CD8-positive, alpha-beta memory T cell (primary cell): ENCODE measurements around the gene NDUFS1. TPM values are rescaled to one million over a fixed set of nuclear protein-coding genes. Genes with fewer than 3 reads are reported as not detected.
A peak's percentile ranks its signal among the peaks of the same experiment; 100 is the strongest.

ENCODE experiments used
- CTCF ChIA-PET: fragments of 350-600 bp; sonication (Branson Sonifier 250); formaldehyde crosslinking; loops from one replicate; lab custom pipeline; 2021; ENCODE audit warnings: antibody characterized with exemption; lab: Charles Lee
- POLR2A ChIA-PET: fragments of 350-600 bp; sonication (Branson Sonifier 250); formaldehyde crosslinking; loops from one replicate; lab custom pipeline; 2021; ENCODE audit warnings: antibody characterized with exemption; lab: Charles Lee
- DNase-seq, 5 donors: peaks; one replicate each; pipeline versions ENCODE4 v3.0.0 to v3.0.0-alpha.2; 2020 to 2022; ENCODE audit warnings: mixed read lengths in 1 of 5
- H3K27ac ChIP-seq: one replicate; pipeline ENCODE4 v1.7.0; 2013; ENCODE audit warnings: low read depth, mild to moderate bottlenecking, low read length, moderate library complexity
- H3K27me3 ChIP-seq: 2 replicates; pipeline ENCODE4 v1.7.0; 2013; ENCODE audit warnings: low read length, mild to moderate bottlenecking; ENCODE audit not compliant: insufficient read depth, poor library complexity, severe bottlenecking
- H3K36me3 ChIP-seq: 2 replicates; pipeline ENCODE4 v1.7.0; 2013; ENCODE audit warnings: mild to moderate bottlenecking, low read length, moderate library complexity; ENCODE audit not compliant: insufficient read depth
- H3K4me1 ChIP-seq: 2 replicates; pipeline ENCODE4 v1.7.0; 2013; ENCODE audit warnings: mild to moderate bottlenecking, low read length, moderate library complexity; ENCODE audit not compliant: insufficient read depth
- H3K4me3 ChIP-seq: 2 replicates; pipeline ENCODE4 v1.7.0; 2013; ENCODE audit warnings: mild to moderate bottlenecking, low read length
- H3K9me3 ChIP-seq: 2 replicates; pipeline ENCODE4 v1.7.0; 2013; ENCODE audit warnings: mild to moderate bottlenecking, low read length
- H3K27ac Mint-ChIP-seq, 8 donors: one replicate each; pipeline ENCODE4 v1.8.0; 2020 to 2021; ENCODE audit warnings: mixed read lengths in 8 of 8, mild to moderate bottlenecking in 6 of 8, inconsistent platforms in 3 of 8, moderate library complexity in 3 of 8
- H3K27me3 Mint-ChIP-seq, 2 donors: one replicate each; pipeline ENCODE4 v1.8.0; 2020 to 2021; ENCODE audit warnings: mixed read lengths in 2 of 2, mild to moderate bottlenecking in 1 of 2, moderate library complexity in 1 of 2
- H3K36me3 Mint-ChIP-seq, 3 donors: one replicate each; pipeline ENCODE4 v1.8.0; 2020 to 2021; ENCODE audit warnings: mixed read lengths in 3 of 3, inconsistent platforms in 1 of 3, mild to moderate bottlenecking in 1 of 3
- H3K4me1 Mint-ChIP-seq, 3 donors: one replicate each; pipeline ENCODE4 v1.8.0; 2020 to 2021; ENCODE audit warnings: mixed read lengths in 3 of 3, inconsistent platforms in 1 of 3, mild to moderate bottlenecking in 1 of 3
- H3K4me3 Mint-ChIP-seq, 7 donors: one replicate each; pipeline ENCODE4 v1.8.0; 2020 to 2021; ENCODE audit warnings: mixed read lengths in 7 of 7, mild to moderate bottlenecking in 6 of 7, moderate library complexity in 4 of 7, inconsistent platforms in 2 of 7
- H3K9me3 Mint-ChIP-seq, 5 donors: one replicate each; pipeline ENCODE4 v1.8.0; 2020 to 2022; ENCODE audit warnings: mixed read lengths in 5 of 5, mild to moderate bottlenecking in 3 of 5, moderate library complexity in 2 of 5, inconsistent platforms in 1 of 5
- polyA plus RNA-seq: library from polyadenylated mRNA; unstranded; fragments of 300-500 nt; fragmentation: Illumina TruSeq; gene quantifications from one replicate; pipeline ENCODE4 v1.2.3, GENCODE V29; 2021
- total RNA-seq, 2 experiments: library from RNA; stranded (reverse); gene quantifications; one replicate each; pipeline ENCODE4 v1.2.3, GENCODE V29; 2021

Gene NDUFS1
- total and polyA plus RNA-seq, 3 experiments from 2014 or later: 38.1 to 106 (median 102) TPM

- Histone ChIP-seq H3K27ac (no peak overlapping the region), H3K4me3 (no peak overlapping the region), H3K4me1 (no peaks in the 10 kb centered on the region), H3K36me3 (no peaks in the 10 kb centered on the region), H3K9me3 (no peaks in the 10 kb centered on the region), H3K27me3 (no peaks in the 10 kb centered on the region)
- ChIA-PET POLR2A (no interaction called here), CTCF (interaction anchor here (1.7 kb wide), 1 partner anchor 11 kb away, joined by 8 read pairs; the partner anchor contains the start of gene INO80D)
- Mint-ChIP-seq H3K9me3 (no peaks in the 10 kb centered on the region), H3K4me3 (no peak overlapping the region), H3K4me1 (peaks cover 0 to 6% (median 4%) of the 10 kb centered on the region in 3 donors), H3K36me3 (peaks cover 0 to 5% (median 3%) of the 10 kb centered on the region in 3 donors), H3K27me3 (no peaks in the 10 kb centered on the region), H3K27ac (peak overlapping the region in 1 of 8 donors; percentile 17)
- DNase-seq: no peak
Observed at GRCh38 chr2:206096876-206097275, 62.4 kb downstream of the NDUFS1 start.

- DNase-seq: no peak
- ChIA-PET POLR2A (no interaction called here), CTCF (interaction anchor here (1.7 kb wide), 1 partner anchor 10 kb away, joined by 8 read pairs; the partner anchor contains the start of gene INO80D)
- no peaks in the 10 kb centered on the region for H3K27me3 ChIP-seq
- no peaks in the 10 kb centered on the region for H3K4me1 ChIP-seq
- no peak overlapping the region for H3K27ac ChIP-seq
- Mint-ChIP-seq H3K27me3 (no peaks in the 10 kb centered on the region), H3K27ac (no peak overlapping the region), H3K4me1 (peaks cover 0 to 6% (median 4%) of the 10 kb centered on the region in 3 donors), H3K4me3 (no peak overlapping the region), H3K9me3 (no peaks in the 10 kb centered on the region), H3K36me3 (peaks cover 0 to 3% (median 1%) of the 10 kb centered on the region in 3 donors)
- H3K36me3 ChIP-seq: no peaks in the 10 kb centered on the region
- H3K4me3 ChIP-seq: no peak overlapping the region
- no peaks in the 10 kb centered on the region for H3K9me3 ChIP-seq
Observed at GRCh38 chr2:206095536-206096332, 63.5 kb downstream of the NDUFS1 start.

- Histone ChIP-seq H3K4me1 (peaks cover 6% of the 10 kb centered on the region), H3K27me3 (no peaks in the 10 kb centered on the region), H3K27ac (no peak overlapping the region), H3K9me3 (no peaks in the 10 kb centered on the region), H3K4me3 (no peak overlapping the region), H3K36me3 (no peaks in the 10 kb centered on the region)
- H3K4me3 Mint-ChIP-seq: no peak overlapping the region
- ChIA-PET POLR2A (no interaction called here), CTCF (no interaction called here)
- no peak for DNase-seq
- peaks cover 9 to 20% (median 19%) of the 10 kb centered on the region in 3 donors for H3K4me1 Mint-ChIP-seq
- no peaks in the 10 kb centered on the region for H3K9me3 Mint-ChIP-seq
- H3K27ac Mint-ChIP-seq: peak overlapping the region in 1 of 8 donors; percentile 32
- H3K27me3 Mint-ChIP-seq: no peaks in the 10 kb centered on the region
- H3K36me3 Mint-ChIP-seq: peaks cover 0 to 12% (median 4%) of the 10 kb centered on the region in 3 donors
Observed at GRCh38 chr2:206092297-206092696, 66.9 kb downstream of the NDUFS1 start.

- DNase-seq: no peak
- Histone ChIP-seq H3K36me3 (no peaks in the 10 kb centered on the region), H3K27me3 (no peaks in the 10 kb centered on the region), H3K4me1 (peaks cover 12% of the 10 kb centered on the region), H3K9me3 (no peaks in the 10 kb centered on the region), H3K4me3 (no peak overlapping the region), H3K27ac (no peak overlapping the region)
- peaks cover 0 to 22% (median 3%) of the 10 kb centered on the region in 3 donors for H3K36me3 Mint-ChIP-seq
- H3K4me3 Mint-ChIP-seq: peak overlapping the region in 2 of 7 donors; percentile 52 to 76
- H3K4me1 Mint-ChIP-seq: peaks cover 30 to 43% (median 40%) of the 10 kb centered on the region in 3 donors
- ChIA-PET CTCF (no interaction called here), POLR2A (interaction anchor here (0.7 kb wide), 1 partner anchor 1658 kb away, joined by 3 read pairs; no protein-coding TSS in a partner anchor)
- H3K27me3 Mint-ChIP-seq: peaks cover 0 to 3% of the 10 kb centered on the region in 2 donors
- H3K9me3 Mint-ChIP-seq: no peaks in the 10 kb centered on the region
- peak overlapping the region in 4 of 8 donors; percentile 29 to 68 (median 56) for H3K27ac Mint-ChIP-seq
Observed at GRCh38 chr2:206088248-206088647, 71.0 kb downstream of the NDUFS1 start.

- Histone ChIP-seq H3K4me3 (peak overlapping the region; percentile 66), H3K9me3 (no peaks in the 10 kb centered on the region), H3K36me3 (no peaks in the 10 kb centered on the region), H3K27me3 (no peaks in the 10 kb centered on the region), H3K4me1 (peaks cover 20% of the 10 kb centered on the region), H3K27ac (peak overlapping the region; percentile 85)
- peak overlapping the region; percentile 84 to 100 (median 95) for H3K27ac Mint-ChIP-seq
- H3K9me3 Mint-ChIP-seq: no peaks in the 10 kb centered on the region
- peaks cover 0 to 21% (median 3%) of the 10 kb centered on the region in 3 donors for H3K36me3 Mint-ChIP-seq
- H3K4me1 Mint-ChIP-seq: peaks cover 33 to 48% (median 44%) of the 10 kb centered on the region in 3 donors
- DNase-seq: no peak
- peak overlapping the region; percentile 97 to 100 (median 99) for H3K4me3 Mint-ChIP-seq
- ChIA-PET POLR2A (interaction anchor here (0.6 to 1.3 kb wide), 3 partner anchors 73 to 1939 kb away, joined by 3 to 10 read pairs (median 3); partner anchors contain the start of genes EEF1B2 and NDUFS1), CTCF (interaction anchor here (0.9 to 2.0 kb wide), 14 partner anchors 8 to 1446 kb away, joined by 3 to 8 read pairs (median 3); no protein-coding TSS in a partner anchor)
- H3K27me3 Mint-ChIP-seq: peaks cover 0 to 3% of the 10 kb centered on the region in 2 donors
Observed at GRCh38 chr2:206086716-206087350, 72.4 kb downstream of the NDUFS1 start.

- Mint-ChIP-seq H3K36me3 (peaks cover 0 to 21% (median 3%) of the 10 kb centered on the region in 3 donors), H3K27ac (peak within 1 kb of the TSS; percentile 97 to 100 (median 100)), H3K4me1 (peaks cover 41 to 58% (median 54%) of the 10 kb centered on the region in 3 donors), H3K9me3 (no peaks in the 10 kb centered on the region), H3K4me3 (peak within 1 kb of the TSS; percentile 98 to 100 (median 99)), H3K27me3 (peaks cover 0 to 3% of the 10 kb centered on the region in 2 donors)
- H3K4me3 ChIP-seq: peak within 1 kb of the TSS; percentile 90
- peak; percentile 68 to 91 (median 86) for DNase-seq
- no peaks in the 10 kb centered on the region for H3K36me3 ChIP-seq
- ChIA-PET CTCF (interaction anchor here (0.9 to 2.0 kb wide), 11 partner anchors 8 to 1447 kb away, joined by 3 to 8 read pairs (median 3); no protein-coding TSS in a partner anchor), POLR2A (interaction anchor here (0.6 to 1.3 kb wide), 4 partner anchors 72 to 1940 kb away, joined by 3 to 10 read pairs (median 4); partner anchors contain the start of genes EEF1B2 and NDUFS1)
- no peaks in the 10 kb centered on the region for H3K27me3 ChIP-seq
- H3K27ac ChIP-seq: peak within 1 kb of the TSS; percentile 85
- H3K9me3 ChIP-seq: no peaks in the 10 kb centered on the region
- H3K4me1 ChIP-seq: peaks cover 20% of the 10 kb centered on the region
Observed at GRCh38 chr2:206085742-206086445, 73.3 kb downstream of the NDUFS1 start, which contains the start of gene INO80D. INO80D (minus strand) TSS chr2:206086174; CDS start chr2:206063016, 23,158 bp downstream.
